ENCODE data around the gene GNPAT.

Gene GNPAT

DNA sequence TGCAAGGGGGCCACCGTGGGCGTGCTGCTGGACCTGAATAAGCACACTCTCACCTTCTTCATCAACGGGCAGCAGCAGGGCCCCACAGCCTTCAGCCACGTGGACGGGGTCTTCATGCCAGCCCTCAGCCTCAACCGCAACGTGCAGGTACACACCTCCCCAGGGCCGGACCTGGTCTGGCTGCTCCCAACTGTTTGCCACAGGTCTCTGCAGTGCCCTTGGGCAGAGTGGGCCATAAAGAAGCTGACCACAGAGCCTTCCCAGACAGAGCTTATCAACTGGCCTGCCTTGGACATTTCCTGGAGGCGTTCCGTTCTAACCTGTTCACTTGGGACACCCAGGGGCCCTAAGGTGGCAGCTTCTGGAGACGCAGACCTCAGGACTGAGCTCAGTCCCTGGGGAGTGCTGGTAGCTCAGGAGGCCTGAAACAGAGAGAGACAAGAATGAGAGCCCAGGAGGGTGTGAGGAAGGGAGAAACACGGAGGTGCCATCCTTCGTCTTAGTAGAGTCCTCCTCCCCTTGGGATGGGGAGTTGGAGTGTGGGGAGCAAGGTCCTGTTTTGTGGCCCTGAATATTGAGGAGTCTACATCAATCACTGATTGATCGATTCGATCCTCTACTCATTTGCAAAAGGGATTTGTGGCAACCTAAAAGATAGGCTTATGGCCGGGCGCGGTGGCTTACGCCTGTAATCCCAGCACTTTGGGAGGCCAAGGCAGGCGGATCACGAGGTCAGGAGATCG, 27.0 kb upstream of the GNPAT start:
- no peak for DNase-seq

DNA sequence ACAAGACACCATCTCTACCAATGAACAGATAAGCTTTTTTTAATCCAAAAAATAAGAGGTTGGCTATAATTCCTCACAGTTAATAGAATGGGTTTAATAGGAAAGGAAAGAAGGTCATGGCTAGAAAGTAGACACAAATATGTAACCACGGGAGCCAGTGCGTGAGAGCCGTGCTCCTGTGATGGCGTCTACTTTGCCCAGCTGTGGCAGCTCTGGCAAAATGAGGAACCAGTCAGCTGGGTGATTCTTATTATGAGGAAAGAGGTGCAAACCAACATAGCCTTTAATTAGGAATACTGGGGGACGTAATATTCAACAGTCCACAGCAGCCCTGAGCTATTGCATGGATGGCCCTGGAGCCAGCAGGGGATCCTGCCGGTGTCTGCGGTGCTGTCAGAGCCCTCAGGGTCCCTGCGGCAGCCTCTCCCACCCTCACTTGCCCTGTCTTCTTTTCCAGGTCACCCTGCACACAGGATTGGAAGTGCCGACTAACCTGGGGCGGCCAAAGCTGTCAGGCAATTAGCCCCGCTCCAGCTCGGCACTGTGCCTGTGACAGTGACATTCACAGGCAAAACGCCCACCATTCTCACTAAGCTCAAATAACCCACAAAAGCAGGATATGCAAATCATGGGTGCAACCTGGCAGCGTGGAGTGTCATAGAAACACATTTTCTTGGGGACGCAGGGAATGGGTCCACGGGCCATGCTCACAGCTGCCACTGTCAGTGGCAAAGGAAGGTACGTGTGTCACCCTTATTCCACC, 25.9 kb upstream of the GNPAT start:
- no peak for DNase-seq

DNA sequence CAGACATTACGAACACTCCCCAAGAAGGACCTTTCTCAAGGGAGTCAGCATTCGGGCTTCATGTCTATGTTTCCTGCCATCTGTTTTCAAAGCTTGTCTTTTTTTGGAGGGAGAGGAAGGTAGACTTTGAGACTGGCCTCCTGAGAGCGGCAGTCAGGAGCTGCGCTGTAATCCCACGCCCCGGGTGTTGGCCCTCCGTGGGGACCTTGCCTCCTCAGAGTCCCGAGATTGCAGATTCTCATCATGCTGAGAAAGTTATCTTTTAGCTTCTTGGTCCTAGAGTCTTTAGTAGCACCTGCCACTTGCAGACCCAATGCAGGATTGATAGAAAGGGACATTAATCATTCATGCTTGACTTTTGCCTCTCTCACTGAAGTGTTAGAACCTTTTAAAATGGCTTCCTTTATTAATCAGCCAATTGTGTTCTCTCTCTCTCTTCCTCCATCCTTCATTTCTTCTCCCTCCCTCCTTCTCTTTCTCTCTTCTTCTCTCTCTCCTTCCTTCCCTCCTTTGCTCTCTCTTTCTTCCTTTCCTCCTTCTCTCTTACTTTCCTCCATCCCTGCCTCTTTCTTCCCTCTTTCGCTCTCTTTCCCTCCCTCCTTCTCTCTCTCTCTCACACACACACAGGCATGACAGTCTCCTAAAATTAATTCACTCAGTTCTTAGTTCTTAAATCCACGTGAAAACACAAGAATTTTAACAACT, 25.2 kb upstream of the GNPAT start:
- DNase-seq, result no peak

DNA sequence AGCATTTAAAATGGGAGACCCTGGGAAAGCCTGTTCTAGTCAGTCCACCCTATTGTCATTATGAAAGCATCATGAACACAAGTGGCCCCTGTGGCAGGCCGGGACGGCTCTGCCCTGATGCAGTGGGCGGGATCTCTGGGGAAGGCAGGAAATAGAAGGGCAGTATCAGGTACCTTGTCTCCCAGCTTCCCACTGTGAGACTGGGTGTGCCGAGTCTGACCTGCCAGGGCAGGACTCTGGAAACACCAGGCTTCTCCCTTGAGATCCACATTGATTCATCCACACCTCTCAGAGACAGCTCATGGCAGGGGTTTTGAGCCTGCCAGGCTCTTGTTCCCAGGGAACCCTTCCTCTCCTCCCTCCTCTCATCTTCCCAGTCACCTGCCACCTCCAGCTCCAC, 24.5 kb upstream of the GNPAT start:
- DNase-seq, result peak; percentile 90

DNA sequence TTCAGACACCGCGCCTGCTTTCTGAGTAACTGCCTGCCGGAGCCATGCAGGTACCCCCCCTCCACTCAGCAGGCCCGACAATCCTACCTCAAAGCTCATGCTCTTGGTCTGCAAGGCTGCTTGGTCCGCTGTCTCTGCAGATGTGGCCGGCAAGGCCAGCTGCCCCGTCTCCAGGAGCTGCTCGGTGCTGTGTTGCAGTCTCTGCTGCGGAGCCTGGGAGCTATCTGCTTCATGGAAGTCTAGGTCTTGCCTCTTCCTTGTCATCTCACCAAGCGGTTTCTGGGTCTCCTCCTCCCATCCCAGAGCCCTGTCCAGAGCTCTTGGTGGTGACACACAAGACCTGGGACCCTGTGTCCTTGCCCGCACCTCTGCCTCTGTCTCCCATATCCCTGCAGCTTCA, 24.0 kb upstream of the GNPAT start:
- DNase-seq, result no peak

DNA sequence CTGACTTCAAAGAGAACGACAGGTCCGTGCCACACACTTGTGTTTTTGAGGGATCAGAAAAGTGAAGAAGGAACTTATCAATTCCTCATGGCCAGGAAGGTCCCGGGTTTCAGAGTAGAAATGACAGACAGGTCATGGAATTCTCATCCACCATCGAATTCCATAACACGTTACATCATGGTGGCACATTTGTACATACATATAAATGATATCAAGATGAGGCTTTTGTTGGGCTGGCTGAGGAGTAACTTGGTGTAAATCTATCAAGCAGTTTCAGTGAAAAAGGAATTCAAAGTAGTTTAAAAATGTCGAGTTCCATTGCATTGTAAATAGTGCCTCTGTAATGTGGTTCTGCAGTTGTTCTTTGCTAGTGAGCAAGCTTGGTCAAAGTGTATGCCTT, 22.9 kb upstream of the GNPAT start:
- DNase-seq, result no peak

DNA sequence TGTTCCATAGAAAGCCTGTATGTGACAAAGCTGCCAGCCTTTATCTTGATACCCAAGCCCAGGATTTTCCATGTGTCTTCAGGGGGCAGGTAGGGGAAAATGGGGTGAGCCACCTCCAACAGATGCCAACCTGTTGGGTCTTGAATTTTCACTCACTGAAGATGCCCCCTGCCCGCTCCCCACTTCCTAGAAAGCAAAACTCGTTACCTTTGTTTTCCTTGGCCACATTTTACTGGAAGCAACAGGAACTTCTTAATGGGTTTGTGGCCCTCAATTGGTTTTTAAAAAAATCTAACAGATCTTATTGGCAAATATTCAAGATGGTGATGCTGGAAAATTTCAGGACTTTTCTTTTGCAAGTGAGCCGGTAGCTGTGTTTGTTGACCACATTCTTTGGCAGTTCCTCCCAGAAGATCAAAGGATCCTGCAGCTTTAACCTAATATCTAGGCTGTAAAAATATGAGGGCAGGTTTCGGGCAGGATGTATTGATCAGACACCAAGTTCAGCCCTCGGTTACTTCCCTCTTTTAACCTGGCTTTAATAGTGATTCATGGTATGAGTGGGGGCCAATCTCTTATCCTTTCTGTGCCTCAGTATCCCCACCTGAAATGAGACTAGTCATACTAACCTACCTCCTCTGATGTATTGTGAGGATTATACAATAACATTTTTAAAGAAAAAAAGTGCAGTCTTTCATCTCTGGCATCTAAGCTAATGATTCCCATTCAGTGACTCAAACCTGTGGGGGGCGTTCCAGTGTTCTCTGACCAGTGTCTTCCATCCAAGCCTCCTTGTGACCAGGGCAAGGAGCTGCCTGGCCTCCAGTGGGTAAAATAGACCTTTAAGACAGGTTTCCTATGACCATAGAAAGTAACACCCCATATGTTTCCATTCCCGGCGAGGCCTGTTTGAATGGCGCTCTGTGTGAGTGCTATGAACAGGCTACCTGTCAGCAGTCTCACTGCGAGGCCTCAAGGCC, 21.3 kb upstream of the GNPAT start:
- DNase-seq, result no peak

DNA sequence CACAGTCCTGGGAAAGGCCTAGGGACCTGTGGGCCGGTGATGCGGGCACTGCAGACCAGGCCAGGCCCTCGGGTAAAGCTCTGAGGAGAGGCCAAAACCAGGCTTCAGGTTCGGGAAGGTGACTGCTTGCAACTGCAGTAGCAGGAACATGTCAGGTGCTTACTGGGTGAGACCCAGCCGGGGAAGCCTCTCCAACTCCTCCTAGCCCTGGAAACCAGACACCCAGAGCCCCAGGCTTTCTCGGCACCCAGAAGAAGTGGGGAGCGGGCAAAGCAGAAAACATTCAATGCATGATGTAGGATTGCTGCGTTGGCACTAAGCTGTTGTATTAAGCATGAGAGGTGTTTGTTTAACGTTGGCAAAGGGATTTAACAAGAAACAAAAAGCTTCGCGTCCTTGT, 20.2 kb upstream of the GNPAT start:
- DNase-seq, result no peak

DNA sequence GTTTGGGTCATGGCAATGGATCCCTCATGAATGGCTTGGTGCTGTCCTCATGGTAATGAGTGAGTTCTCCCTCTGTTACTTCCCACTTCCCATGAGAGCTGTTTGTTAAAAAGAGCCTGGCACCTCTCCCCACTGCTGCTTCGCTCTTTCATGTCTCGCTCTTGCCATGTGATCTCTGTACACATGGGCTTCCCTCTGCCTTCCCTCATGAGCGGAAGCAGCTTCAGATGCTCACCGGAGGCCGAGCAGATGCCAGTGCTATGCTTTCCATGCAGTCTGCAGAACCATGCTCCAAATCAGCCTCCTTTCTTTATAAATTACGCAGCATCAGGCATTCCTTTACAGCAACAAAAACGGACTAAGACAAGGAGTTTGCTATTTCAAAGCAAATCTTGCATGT, 14.9 kb upstream of the GNPAT start:
- no peak for DNase-seq

DNA sequence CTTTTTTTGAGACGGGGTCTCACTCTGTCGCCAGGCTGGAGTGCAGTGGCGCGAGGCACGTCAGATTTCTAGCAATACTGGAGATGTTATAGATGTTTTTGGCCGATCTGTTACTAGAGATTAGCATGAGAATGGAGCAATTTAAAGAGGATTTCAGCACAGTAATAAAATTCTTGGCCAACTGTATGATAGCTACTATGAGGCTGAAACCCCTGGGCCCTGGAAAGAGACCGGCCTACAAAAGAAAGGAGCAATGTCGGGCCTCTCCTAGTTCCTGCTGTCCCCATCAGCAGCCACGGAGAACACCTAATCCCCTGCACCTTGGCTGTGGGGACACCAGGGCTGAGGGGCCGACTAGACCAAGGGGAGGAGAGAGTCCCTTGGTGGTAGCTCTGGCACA, 9.5 kb upstream of the GNPAT start:
- DNase-seq, result no peak

DNA sequence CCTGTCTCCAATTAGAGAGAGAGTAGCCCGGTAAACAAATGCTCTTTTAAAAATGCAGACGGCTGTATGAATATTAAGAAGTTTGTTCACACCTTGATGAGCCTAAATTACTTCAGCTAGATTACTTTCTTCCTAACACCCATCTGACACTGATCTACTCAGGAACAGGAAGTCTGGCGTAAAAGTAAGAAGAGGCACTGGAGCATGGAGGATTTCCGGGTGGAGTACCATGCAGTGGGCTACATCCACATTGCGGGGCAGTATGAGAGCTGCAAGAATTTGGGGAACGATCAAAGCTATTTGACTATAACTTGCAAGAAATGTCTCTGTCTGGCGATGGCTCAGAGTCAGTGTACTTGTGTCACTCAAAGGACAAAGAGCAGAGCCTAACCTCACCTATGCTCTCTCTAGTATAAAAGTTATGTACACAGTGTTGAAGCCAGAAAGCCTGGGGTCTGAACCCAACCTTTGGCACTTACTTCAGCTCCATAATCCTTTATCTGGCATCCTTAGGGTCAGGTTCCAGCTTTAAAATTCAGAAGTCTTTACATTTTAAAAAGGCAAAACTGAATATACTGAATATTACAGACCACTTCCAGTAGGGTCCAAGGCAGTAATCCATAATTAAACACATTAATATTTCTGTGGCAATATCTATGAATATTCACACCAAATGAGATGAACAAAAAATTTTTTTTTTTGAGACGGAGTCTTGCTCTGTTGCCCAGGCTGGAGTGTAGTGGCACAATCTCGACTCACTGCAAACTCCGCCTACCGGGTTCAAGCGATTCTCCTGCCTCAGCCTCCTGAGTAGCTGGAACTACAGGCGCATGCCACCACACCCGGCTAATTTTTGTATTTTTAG, 7.9 kb upstream of the GNPAT start:
- DNase-seq, result no peak

DNA sequence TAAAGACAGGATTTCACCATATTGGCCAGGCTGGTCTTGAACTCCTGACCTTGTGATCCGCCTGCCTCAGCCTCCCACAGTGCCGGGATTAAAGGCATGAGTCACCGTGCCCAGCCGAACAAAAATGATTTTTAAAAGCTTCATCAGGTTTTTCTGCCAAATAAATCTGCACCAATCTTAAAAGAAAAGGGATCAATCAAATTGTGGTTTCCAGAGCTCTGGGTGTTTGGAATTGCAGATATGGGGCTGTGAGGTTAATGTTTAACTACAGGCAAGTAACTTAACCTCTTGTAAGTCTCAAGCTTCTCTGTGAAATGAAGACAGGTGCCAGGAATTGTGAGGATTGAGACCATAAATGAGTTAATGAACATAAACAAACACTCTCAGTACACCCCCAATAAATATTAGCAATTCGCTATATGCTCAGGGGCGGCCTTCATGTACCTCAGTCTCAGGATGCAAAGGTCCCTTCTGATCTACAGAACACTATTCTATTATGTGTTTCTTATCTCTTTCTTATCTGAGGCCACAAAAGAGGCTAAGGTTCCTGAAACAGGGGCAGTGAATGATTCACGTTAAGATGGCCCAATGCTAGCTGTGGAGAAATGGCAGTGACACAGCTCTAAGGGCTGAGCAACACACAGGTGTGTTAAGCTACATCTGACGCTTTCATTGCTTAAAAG, 7.1 kb upstream of the GNPAT start:
- DNase-seq, result no peak

DNA sequence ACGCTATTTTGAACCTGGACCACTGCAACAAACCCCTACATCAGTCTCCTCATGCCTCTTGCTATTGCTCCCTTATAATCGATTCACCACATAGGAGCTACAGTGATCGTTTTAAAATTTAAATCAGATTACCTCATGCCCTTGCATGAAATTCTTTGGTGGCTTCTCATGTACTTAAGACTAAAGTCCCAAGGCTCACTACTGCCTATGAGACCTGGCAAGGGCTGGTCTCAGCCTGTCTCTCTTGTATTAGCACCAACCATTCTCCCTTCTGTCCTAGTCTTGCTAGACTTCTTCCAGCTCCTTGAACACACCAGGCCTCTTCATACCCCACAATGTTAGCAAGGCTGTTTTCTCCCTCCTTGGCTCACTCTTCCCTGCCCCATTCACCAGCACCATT, 6.5 kb upstream of the GNPAT start:
- no peak for DNase-seq

DNA sequence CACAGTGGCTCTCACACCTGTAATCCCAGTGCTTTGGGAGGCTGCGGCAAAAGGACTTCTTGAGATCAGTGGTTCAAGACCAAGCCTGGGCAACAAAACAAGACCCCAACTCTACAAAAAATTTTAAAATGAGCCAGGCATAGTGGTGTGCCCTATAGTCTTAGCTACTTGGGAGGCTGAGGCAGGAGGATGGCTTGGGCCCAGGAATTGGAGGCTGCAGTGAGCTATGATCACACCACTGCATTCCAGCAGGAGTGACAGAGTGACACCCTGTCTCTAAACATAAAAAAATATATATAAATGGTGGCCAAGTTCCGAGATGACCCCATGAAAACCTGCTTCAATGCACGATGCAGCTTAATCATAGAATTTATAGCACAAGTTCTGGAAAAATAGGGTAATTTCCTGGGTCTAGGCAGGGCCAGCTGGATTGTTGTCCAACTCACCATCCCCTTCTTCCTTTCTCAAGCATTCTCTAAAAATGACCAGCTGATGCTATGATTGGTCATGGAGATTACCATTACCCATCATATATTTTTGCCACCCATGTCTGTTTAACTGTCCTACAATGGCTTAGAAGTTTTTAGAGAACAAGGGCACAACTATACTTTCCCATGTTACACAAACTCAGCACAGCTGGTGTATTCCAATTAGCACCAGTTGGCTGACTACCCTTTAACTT, 5.3 kb upstream of the GNPAT start:
- DNase-seq, result no peak

DNA sequence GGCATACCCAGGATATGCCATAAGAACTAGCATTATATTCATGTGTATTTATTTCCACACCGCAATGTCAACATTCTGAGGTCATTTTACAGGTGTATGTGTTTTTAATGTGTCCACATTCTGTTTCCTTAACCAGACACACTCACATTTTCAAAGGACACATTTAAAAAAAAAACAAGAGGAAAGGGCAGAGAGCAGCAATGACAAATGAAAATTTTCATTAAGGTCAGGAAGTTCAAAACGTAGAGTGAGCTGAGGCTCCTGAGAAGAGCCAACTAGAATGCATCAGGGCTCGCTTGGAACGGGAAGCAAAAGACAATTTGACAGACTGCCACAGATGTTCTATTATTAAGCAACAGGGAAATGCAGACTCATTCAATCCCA, 4.8 kb upstream of the GNPAT start:
- DNase-seq, result peak; percentile 88

DNA sequence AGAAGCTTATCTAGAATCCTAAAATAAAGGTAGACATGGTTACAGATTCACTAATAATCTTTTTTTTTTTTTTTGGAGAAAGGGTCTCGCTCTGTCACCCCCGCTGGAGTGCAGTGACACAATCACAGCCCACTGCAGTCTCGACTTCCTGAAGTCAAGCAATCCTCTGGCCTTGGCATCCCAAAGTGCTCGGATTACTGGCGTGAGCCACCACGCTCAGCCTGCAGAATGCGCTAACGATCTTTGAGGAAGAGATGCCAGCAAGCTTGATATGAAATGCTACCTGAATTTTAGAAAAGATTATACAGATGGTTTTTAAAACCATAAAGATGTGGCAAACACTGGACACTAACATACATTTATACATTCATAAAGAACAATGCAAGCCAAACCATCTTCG, 4.1 kb upstream of the GNPAT start:
- no peak for DNase-seq

DNA sequence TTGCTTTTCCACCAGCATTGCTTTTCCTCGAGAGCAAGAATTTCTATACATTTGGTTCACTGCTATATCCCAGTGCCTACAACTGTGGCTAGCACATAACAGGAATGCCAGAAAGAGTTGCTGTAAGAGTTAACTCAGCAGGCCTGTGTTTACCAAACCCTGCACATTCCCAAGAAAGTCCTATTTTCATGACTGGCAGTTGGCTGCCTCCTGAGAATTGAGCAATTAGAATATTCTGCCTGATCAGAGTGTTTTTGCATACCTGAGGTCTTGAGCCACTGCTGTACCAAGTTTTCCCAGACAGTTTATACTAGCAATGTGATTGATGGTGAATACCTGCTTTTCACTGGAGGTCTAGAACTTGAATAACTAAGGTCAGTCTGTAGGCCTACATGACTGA, 2.7 kb upstream of the GNPAT start:
- DNase-seq, result no peak

DNA sequence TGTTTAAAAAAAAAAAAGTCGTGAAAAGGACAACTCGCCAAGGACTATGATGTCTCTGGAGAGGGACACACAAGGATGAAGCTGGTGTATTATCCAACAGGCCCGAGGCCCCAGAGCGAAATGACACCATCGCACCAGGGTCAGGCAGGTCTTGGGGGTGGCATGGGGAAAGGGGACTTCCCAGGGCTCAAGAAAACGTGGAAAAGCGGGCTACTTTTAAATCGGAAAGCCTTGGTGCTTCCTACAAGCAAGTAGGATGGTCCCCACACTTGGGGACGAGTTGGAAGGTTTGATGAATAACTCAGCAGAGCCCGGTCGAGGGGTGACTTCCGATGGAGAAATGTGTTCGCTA, 505 bp upstream of the GNPAT start:
- no peak for DNase-seq

DNA sequence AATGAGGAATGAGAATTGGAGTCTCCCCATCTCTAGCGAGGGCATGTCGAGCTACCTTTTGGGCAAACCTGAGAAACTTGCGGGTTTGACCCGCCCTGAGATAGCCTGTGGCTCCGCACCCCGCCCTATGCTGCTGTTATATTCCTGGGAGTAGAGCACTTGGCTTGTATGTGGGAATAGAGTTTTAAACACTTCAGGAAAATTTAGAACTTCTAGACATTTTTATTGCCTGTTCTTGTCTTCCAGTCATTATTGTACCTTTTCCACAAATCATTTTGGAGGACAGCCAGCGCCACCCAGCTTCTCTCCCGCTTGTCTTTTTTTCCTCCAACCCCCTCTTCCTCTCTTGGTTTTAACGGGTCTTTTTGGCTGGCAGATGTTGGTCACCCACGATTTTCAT, 738 bp downstream of the GNPAT start:
- no peak for DNase-seq

DNA sequence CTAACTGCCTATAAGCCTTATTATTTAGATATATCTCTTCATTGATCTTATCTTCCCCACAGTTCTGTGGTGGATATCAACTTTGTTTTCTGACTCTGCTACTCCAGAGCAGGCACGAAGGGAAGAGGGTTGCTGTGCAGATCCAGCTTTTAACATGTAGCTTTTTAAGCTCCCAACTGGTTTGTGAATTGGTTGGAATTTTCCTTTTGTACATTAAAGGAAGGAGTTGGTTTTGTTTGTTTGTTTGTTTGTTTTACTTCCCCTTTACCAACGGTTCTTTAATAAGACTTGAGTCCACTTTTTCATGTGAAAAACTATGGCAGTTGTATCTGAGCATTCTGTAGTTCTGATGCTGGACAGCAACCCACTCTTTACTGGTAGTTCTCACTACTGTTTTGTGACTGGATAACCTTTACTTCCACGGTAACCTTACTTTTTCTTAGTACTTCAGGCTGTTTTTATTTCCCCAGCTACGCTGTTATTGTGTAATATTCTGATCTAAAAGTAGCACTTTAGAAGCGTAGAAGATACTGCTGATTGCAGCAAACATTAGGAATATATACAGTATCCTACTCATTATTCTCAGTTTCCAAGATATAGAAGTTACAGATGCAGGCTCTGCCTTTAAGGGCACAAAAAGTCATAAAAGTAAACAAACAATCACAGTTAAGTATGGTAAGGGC, 1.6 kb downstream of the GNPAT start:
- DNase-seq, result no peak

All from DMS153 (cell line).